Stimulated activated CD8-positive, alpha-beta memory T cell treated with anti-CD3 and anti-CD28 coated beads, Interleukin-15, amount 100 ng/mL, for 48 hours (primary cell): ENCODE data around the gene ATXN7.

Experiments
- DNase-seq, 2 donors: peaks; one replicate each; pipeline ENCODE4 v3.0.0-alpha.2; 2020; ENCODE audit warnings: low read depth in 2 of 2

Gene ATXN7

DNA sequence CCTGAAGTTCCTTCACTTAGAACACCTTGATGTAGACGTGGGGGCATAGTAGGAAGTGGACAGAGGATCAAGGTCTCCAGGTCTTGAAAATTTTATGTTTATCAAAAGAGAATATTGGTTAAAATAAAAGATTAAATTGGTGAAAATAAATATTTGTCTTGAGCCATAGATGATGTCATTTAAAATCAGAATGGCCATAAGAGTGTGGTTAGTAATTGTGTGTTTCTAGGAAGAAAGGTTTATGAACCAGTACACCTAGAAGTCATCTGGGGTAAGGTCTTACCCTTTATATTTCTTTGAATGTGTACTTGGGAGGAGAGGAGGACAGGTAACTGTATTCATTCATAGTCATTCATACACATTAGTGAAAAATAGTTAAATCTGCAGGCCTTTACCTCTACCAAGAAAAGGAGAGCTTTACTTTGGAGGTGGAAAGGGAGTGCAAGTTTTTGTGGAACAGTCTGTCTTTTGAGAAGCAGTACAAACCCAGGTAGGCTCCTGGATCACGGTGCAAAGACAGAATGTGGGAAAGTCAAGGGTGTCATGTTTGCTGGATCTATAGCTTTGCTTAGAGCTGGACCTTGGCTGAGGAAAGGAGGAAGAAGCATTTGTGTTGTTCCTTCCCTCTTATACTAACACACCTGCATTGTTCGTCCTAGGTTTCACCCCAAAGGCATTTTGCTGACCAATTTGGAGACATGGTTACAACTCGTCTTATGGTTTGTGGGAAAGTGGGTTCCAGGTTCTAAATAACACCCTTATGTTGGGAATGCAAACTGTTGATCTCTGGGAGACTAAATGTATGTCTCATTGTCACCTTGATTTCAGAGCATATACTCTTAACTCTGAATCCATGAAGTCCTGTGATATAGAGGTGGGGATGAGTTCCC is 42.3 kb downstream of the ATXN7 start:
- DNase-seq: no peak

DNA sequence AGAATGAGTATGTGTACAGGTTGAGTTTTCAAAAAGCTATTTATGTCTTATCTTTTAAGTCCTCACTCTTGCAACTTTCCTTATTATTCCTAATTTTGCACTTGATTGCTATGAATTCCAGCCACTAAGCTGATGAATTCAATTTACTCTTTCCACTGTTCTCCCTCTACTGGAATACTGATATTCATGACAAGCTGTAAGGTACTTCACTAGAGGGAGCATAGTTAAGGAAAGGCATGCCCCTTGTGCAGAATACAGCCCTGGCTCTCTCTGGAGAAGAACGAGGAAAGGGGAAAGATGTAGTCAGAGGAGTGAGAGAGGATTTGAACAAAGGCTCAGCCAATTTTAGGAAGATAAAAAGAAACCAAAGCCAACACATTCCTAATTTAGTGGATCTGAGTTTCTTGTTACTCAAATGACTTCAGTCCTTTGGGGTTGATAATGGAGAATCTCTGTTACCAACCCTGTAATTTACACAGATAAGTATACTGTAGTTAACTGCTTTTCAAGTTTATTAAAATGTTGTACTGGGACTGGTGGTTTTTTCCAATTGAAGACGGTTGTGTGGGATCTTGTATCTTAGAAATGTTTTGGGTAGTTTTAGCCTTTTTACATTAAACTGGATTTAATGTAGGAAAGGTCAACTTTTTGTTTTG is 44.5 kb downstream of the ATXN7 start:
- no peak for DNase-seq

DNA sequence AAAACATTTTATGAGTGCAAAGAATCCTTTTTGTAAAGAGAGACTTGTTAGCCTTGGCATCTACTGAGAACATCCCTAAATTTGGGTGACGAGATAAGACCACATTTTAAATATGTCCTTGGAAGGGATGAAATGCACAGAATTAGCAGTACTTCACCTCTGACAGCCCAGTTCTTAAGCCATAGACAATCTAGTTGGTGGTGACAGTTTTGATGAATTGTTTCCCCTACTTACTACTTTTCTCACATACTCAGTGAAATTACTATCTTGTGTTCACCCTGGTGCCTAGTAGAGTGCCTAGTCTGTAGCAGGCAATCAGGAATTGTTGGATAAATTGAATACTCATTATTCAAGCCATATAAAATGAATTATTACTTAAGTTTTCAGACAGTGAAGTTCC is 45.1 kb downstream of the ATXN7 start:
- DNase-seq: no peak

DNA sequence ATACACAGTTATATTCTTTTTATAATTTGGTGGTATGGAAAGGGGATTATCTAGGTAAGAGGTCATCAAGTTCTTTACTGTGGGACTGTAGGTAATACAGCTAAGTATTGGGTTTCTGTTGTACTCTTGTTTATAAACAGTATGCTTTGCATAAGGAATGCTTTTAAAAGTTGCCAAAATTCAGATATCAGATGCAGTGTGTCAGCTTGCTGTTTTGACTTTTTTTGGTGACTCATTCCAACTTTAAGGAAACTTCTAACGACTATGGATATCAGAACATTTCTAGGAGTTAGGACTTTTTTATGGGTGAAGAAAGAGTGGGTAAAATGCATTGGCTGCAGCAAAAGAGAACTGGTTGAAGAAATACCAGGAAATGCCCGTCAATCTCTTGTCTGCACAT is 45.8 kb downstream of the ATXN7 start:
- DNase-seq: no peak

DNA sequence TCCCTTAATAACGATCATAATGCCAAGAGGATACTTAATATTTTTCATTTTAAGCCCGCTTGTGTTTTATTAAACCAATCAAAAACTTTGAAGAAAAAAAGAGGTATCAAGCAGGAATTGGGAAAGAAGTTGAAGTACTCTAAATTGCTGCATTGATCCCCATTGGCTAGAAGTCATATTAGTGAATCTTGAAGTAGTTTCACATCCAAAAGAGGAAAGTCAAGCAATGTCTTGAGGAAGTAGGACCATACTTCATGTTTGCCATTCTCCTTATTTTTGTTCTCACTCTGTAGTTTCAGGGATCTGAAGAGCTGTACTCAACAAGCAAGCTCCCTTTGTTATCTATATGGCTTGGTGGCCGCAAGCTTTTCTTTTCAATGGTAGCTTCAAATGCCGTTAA is 46.3 kb downstream of the ATXN7 start:
- no peak for DNase-seq

DNA sequence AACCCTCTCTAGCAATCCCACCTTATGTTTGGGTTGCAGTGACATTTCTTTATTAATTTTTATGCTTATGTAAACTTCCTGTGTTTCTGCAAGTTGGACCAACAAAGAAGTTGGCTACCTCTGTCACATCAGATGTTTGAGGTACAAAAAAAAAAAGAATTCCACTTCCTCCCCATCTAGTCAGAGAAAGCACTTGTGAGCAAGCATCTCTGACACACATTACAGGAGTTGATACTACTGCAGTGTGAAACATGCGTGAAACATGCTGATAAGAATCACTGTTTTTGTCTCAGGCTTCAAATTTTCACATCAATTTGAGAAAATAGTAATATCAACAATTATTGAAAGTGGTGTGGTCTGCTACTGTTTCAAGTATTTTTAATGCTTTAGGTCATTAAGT is 47.2 kb downstream of the ATXN7 start:
- DNase-seq: no peak

DNA sequence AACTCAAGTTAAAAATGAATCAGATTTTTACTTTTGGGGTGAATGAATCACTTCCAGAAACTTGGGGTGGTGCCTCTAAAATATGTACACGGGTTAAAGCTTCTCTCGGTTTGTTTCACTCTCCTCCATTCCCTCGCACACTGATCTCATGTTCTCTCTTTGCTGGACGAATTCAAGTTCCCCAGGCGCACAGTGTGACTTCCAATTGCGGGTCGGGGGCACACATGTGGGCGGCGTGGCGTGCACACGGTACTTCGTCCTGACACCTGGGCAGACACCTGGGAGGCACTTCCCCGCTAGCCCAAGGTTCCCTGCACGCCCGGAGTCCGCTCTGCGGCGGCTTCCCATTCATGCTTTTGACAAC is 47.8 kb downstream of the ATXN7 start:
- DNase-seq: no peak

DNA sequence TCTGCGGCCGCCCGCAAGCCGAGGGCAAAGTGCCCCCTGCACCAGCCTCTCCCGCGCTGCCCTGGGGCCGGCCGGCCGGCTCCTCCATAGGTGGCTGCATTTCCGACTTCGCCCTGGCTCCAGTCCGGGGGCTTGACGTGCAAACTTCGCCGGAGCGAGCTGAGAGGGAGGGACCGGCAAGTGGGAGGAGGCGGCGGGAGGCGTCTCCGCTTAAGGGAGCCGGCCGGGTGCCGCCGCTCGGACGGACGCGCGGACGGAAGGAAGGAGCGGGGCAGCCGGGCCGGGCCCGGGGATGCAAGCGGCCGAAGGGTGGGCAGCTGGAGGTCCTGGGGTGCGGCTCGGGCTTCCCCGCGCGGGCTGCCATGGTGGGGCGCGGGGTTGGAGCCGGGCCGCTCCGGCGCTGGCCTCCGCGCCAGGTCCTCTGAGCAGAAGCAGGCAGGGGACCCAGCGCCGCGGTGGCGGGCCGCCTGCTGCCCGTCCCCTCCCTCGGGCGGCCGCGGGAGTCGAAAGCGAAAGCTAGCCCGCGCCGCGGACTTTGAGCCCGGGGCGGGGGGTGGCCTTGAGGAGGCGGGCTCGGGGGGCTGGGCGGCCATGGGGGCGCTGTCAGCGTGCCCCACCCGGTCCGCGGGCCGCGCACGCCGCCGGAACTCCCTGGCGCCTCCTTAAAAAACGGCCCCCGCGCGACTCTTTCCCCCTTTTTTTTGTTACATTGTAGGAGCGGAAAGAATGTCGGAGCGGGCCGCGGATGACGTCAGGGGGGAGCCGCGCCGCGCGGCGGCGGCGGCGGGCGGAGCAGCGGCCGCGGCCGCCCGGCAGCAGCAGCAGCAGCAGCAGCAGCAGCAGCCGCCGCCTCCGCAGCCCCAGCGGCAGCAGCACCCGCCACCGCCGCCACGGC is 48.5 kb downstream of the ATXN7 start, which contains the start of gene SCAANT1:
Gene SCAANT1 (minus strand): TSS at position 511 of the 895 bp plus-strand sequence.
- peak; percentile 70 for DNase-seq

DNA sequence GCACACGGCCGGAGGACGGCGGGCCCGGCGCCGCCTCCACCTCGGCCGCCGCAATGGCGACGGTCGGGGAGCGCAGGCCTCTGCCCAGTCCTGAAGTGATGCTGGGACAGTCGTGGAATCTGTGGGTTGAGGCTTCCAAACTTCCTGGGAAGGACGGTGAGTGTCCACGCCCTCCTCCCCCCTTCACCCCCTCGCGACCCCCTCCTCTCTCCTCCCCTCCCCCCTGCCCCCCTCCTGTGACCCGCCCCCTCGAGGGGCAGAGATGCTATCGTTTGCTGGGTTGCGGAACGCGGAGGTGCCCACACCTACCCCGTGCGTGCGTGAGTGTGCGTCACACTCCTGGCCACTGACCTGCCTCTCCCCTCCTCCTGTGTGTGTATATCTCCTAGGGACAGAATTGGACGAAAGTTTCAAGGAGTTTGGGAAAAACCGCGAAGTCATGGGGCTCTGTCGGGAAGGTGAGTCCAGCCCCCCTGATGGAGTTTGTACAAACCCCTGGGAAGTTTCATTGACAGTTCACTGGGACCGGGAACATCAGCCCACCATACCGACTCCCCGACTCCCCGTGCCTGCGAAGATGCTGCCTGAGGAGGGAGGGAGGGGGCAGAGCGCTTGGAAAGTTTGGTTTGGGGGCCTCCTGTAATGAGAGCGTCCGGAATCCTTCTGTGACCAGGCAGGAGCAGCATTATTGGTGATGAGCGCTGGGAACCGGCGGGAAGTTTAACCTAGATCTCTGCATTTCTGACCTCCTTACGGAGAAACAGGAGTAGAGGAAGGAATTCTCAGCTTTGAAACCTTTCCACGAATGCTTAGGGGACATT is 49.3 kb downstream of the ATXN7 start:
- peak; percentile 36 to 39 for DNase-seq

DNA sequence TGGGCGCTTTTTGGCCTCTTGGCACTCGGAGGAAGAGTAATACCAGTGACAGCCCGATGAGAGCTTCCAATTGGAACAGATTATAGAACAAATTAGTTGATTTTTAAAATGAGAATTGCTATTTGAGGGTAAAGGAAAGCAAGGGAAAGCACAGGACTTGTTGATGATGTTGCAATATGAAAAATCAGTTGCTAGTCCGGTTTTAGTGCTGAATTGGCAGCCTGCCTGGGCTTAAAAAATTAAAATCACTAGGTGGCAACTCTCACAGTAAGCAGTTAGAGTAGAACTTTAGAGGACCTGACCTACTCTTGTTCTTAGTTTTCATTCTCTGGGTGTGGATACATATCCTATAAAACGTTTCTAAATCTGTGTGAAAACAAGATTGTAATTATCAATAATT is 50.6 kb downstream of the ATXN7 start:
- DNase-seq: no peak

DNA sequence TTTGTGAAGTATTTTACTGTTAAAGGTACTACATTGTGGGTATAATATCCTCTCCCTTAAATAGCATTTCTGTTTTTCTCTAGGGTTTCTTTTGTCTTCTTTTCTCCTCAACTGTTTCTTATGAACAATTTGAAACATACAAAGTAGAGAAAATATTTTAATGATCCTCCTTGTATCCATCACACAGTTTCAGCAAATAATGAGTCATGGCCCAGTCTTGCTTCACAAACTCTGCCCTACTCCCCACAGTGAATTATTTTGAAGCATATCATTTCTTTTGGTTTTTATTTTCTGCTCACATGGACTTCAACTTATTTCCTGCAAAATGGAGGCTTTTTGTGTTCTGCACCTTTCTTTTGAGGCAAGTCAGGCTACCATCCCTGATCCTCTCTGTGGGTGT is 54.7 kb downstream of the ATXN7 start:
- no peak for DNase-seq

DNA sequence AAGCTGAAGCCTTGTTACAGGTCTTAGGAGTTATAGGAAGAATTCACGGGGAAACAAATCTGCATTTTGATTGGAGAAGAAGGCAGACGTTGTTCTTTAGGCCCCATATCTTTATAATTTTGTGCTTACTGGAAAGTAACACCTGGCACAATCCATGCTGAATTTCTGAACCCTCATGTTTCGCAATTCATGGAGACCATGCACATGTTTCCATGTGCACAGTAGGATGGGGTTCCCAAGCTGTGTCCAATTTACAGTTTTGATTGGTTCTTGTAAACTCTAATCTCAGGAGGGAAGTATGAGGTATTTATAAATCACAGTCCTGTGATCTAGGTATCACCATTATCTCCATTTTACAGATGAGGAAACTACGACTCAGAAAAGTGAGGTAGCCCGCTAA is 56.3 kb downstream of the ATXN7 start:
- no peak for DNase-seq

DNA sequence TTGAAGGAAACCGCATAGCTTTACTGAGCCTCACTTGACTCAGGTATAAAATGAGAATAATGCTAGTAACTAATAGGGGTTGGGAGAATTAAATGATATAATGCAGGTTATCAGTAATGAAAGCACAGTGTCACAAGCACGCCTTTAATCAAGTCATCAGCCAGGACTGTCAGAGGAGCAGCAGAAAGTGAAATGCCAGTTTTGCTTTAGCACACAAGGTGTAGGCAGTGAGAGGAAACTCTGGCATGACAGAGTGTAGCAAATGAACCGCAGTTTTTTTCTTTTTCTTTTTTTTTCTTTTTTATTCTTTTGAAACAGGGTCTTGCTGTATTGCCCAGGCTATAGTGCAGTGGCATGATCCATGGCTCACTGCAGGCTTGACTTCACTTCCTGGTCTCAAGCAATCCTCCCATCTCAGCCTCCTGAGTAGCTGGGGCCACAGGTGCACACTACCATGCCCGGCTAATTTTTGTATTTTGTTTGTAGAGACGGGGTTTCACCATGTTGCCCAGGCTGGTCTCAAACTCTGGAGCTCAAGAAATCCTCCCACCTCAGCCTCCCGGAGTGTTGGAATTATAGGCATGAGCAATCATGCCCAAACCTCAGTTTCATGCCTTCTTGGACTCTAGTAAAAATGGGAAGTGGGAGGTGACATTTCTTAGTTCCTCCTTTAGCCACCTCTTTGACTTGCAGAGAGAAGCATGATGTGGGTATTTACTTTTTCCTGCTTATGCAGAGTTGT is 58.2 kb downstream of the ATXN7 start:
- DNase-seq: no peak

DNA sequence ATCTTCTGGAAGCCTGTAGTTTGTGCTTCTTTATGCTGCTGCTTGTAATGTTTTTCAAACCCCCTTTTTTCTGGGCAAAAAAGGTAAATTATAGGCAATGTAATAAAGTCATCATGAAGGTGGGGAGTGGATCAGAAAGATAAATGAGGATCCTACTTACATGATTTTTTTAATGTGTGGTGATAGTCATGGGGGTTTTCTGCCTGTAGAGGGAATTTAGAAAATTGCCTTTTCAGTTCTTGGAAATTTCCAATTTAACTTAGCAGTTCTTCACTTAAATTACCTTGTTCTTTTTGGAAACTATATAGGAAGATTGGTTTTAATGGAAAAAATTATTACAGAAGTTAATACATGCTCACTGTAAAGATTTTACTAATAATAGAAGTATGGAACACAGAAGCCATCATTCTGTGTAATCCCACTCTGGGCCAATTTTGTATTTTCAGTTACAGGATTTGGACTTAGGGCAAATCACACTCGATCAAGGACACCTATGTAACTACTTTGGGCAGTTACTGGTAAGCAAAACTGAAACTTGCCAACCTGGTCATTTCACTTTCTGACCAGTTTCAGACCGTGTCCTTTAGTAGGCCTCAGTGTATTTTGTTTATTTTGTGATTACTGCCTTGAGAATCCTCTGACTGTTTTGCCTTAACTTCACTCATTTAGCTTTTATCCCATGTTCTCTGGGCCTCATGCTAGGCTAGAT is 59.0 kb downstream of the ATXN7 start:
- no peak for DNase-seq

DNA sequence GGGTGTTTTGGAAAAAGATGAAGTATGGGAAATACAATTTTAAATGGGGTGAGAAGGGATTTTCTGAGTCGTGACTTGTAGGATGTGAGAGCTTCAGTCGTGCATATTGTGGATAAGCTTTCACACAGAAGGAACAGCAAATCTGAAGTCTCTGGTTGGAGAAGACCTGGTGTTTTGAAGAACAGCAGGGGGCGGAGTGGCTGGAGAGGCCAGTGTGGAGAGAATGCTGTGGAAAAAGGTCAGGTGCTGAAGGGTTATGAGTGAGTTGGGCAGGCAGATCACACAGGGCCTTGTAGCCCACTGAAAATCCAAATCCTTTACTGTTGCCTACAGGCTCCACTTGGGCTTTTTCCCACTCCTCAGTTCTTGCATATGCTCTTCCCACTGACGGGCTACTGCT is 62.6 kb downstream of the ATXN7 start:
- DNase-seq: no peak

DNA sequence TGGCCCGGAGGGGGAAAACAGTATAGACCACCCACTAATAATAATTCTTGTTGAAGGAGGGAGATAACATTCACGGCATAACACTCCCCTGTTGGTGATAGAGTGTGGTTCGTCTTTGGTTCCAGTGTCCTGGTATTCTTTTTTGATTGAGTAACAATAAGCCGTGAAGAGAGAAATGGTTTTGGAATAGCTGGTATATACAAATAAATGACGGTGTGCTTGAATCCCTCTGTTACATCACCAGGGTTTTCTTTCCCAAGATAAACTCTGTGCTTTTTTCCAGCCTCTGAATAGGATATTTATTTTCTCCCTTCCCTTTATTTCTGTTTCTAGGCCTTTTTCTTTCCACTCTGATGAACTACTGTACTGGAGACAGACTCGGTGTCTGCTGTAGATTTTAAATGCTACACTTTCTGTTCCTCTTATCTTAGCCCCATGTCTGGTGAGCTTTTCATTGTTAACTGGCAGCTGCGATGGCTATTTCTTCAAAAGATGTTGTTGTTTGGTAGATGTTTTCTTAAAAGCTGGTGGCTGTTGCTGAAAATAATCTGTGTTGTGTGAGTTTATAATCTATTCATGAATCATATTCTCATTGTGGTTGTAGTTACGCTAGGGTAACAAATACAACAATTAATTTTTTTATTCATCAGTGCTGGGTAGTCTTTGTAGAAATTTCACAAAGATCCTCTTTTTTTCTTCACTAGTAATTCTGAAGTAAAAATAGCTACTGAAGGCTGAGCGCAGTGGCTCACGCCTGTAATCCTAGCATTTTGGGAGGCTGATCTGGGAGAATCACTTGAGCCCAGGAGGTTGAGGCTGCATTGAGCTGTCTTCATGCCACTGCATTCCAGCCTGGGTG is 64.0 kb downstream of the ATXN7 start:
- DNase-seq: no peak

DNA sequence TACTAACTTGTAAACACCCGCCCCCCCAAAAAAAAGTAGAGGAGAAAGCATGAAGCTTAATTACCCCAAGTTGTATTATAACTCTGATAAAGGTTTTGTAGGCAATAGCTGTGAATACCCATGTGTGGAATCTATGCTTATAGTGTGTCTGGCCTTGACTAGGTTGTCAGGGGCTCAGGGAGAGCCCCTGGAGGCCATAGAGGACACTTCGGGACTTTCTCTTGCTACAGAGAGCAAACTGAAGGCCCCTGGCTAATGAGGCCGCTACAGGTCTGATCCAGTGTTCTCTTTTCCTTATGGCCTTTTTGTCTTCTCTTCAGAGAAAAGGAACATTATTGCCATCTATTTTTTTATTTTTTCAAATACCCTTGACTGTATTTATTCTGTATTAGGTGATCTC is 67.6 kb downstream of the ATXN7 start:
- no peak for DNase-seq

DNA sequence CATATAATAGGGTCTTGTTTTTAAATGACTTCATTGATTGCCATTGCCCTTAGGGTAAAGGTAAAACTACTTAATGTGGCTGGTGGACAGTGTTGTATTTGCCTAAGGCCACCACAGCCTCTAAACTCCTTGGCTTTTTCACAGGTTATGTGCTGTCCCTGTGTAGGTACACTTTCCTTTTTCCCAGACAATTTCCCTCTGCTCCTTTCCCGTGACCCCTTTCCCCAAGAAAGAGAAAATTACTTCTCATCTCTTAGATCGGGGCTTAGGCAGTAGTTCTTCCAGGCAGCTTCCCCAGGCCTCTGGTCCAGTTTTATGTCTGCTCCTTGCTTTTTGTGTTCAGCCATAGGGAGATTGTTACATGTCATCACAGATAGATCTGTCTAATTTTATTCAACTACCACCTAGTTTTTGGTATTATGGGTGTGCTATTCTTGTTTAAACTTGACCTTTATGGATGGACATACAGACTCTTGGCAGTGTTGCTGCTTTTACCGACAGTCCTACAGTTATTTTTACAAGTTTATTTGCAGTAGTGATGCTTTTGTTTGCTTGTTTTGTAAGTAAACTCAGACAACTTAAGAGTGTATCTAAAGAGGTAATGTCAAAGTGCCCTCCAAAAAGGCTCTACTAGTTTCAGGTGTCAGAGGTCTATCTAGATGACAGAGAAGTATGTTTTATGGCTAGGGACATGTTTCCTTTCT is 69.0 kb downstream of the ATXN7 start:
- no peak for DNase-seq

DNA sequence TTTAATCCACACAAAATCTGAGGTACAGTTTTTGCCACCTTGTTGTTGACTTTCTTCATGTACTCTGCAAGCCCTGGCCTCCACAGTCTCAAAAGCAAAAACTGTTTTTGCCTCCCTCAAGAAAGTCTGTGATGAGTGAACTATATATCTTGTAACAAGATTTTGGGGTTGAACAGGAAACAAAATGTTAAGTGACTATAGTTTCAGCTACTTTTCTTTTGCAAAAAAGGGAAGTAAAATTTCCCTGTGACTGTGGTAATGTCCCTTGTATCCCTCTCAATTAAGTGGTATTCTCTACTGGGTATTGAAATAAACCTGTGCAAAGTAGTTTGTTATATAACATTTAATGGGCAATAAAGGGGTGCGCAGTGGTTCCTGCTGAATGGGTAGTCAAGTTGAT is 69.8 kb downstream of the ATXN7 start:
- DNase-seq: no peak
